ENCODE measurements around the gene KCNQ1. TPM values are rescaled to one million over a fixed set of nuclear protein-coding genes. Genes with fewer than 3 reads are reported as not detected.

Gene KCNQ1
- total RNA-seq, 1 experiment from 2014 or later = 10.7 TPM

- Histone ChIP-seq H4K20me1 (ENCODE audit: insufficient read depth) (no peaks in the 10 kb centered on the region), H3K27ac (ENCODE audit: low read depth, low read length) (no peak overlapping the region), H3K4me1 (ENCODE audit: control insufficient read depth in 1 of 2, insufficient read depth in 2 of 2, low read length in 2 of 2) (peaks cover 0 to 7% of the 10 kb centered on the region in 2 experiments; a peak in 2 of 4 replicates), H3K9ac (ENCODE audit: low read length) (no peak overlapping the region), H3K9me3 (ENCODE audit: control insufficient read depth in 1 of 2, insufficient read depth in 1 of 2, low read depth in 1 of 2, low read length in 2 of 2) (no peaks in the 10 kb centered on the region), H2AFZ (ENCODE audit: low read depth, low read length, poor library complexity, severe bottlenecking) (no peak overlapping the region), H3K4me3 (replicated peaks in 1 of 2; ENCODE audit: low read depth in 1 of 2, low read length in 2 of 2) (no peak overlapping the region), H3K27me3 (ENCODE audit: insufficient read depth, low read length) (no peaks in the 10 kb centered on the region), H3K79me2 (ENCODE audit: insufficient read depth, low read length) (peaks cover 90% of the 10 kb centered on the region), H3K4me2 (ENCODE audit: low read length) (no peak overlapping the region), H3K9me2 (ENCODE audit: insufficient read depth) (no peaks in the 10 kb centered on the region), H3K36me3 (ENCODE audit: control insufficient read depth in 1 of 2, insufficient read depth in 2 of 2, low read length in 2 of 2) (no peaks in the 10 kb centered on the region; a peak in 1 of 4 replicates)
- ChIA-PET POLR2A (no interaction called here), CTCF (no interaction called here), RAD21 (ENCODE audit: low non-redundant PET in 1 of 2, low total read pairs in 2 of 2, uncharacterized antibody in 2 of 2, unreplicated experiment in 2 of 2) (no interaction called here)
- intact Hi-C loops (cut with micrococcal nuclease) = loop anchor here (2.0 kb wide), 2 partner anchors 195 to 237 kb away; no protein-coding TSS in a partner anchor
- no TSS peak for BruUV-seq (replicated peaks)
- peak; percentile 72 for ATAC-seq
- TF ChIP-seq, protein P1, sequence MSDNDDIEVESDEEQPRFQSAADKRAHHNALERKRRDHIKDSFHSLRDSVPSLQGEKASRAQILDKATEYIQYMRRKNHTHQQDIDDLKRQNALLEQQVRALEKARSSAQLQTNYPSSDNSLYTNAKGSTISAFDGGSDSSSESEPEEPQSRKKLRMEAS (IDR thresholded peaks at IDR 0.05) = no peak
- TF ChIP-seq, protein P2, sequence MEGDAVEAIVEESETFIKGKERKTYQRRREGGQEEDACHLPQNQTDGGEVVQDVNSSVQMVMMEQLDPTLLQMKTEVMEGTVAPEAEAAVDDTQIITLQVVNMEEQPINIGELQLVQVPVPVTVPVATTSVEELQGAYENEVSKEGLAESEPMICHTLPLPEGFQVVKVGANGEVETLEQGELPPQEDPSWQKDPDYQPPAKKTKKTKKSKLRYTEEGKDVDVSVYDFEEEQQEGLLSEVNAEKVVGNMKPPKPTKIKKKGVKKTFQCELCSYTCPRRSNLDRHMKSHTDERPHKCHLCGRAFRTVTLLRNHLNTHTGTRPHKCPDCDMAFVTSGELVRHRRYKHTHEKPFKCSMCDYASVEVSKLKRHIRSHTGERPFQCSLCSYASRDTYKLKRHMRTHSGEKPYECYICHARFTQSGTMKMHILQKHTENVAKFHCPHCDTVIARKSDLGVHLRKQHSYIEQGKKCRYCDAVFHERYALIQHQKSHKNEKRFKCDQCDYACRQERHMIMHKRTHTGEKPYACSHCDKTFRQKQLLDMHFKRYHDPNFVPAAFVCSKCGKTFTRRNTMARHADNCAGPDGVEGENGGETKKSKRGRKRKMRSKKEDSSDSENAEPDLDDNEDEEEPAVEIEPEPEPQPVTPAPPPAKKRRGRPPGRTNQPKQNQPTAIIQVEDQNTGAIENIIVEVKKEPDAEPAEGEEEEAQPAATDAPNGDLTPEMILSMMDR (IDR thresholded peaks at IDR 0.05 in 2 of 3, conservative IDR thresholded peaks at IDR 0.05 in 1 of 3; ENCODE audit: borderline replicate concordance in 1 of 3, insufficient read depth in 1 of 3, low read depth in 2 of 3, low read length in 2 of 3) = peak in 2 of 3 experiments; percentile 26; a peak in 3 of 6 replicates
- TF ChIP-seq RAD21 (IDR thresholded peaks at IDR 0.05; ENCODE audit: low read depth) = peak; percentile 38; the same call in 1 of the 2 replicates
- DNase-seq (ENCODE audit: low read depth, low spot score) = no peak
Measured at GRCh38 chr11:2693271-2694261, 248.8 kb downstream of the KCNQ1 start.

DNA sequence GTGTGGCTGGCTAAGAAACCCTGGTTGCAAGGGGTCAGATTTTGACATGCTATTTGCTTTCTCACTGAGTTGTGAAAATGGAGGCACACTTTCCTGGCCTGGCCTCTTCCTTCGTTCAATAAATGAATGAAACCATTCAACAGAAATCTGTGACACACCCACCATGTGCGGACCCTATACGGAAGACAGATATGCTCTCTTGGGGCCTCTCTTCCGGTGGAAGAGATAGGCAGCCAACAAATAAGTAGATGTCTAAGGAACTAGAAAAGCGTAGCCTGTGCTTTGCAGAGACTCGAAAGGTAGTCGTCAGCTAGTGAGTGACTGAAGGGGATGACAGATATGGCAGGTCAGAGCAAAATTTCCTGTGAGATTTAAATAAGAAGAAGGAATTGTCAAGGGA lies 249.7 kb downstream of the KCNQ1 start:
- no peak overlapping the region for H2AFZ ChIP-seq (ENCODE audit: low read depth, low read length, poor library complexity, severe bottlenecking)
- H3K27ac ChIP-seq (ENCODE audit: low read depth, low read length) = no peak overlapping the region
- no peak overlapping the region for H3K4me2 ChIP-seq (ENCODE audit: low read length)
- no peak overlapping the region for H3K4me3 ChIP-seq (replicated peaks in 1 of 2; ENCODE audit: low read depth in 1 of 2, low read length in 2 of 2)
- ATAC-seq (no peak), DNase-seq (ENCODE audit: low read depth, low spot score) (no peak)
- no peaks in the 10 kb centered on the region; a peak in 1 of 4 replicates for H3K36me3 ChIP-seq (ENCODE audit: control insufficient read depth in 1 of 2, insufficient read depth in 2 of 2, low read length in 2 of 2)
- no peak for TF ChIP-seq SRF (IDR thresholded peaks at IDR 0.05; ENCODE audit: low read depth)
- TF ChIP-seq ZNF274 (IDR thresholded peaks at IDR 0.05; ENCODE audit: low read depth, low read length) = no peak
- TF ChIP-seq ATF3 (IDR thresholded peaks at IDR 0.05) = no peak
- TF ChIP-seq POLR2AphosphoS5 (IDR thresholded peaks at IDR 0.05; ENCODE audit: low read depth, low read length) = no peak
- TF ChIP-seq, protein P1 (IDR thresholded peaks at IDR 0.05) = no peak
- TF ChIP-seq REST (IDR thresholded peaks at IDR 0.05; ENCODE audit: low read depth) = no peak
- TF ChIP-seq JUND (IDR thresholded peaks at IDR 0.05) = no peak
- no peak for TF ChIP-seq YY1 (IDR thresholded peaks at IDR 0.05; ENCODE audit: extremely low read depth, insufficient replicate concordance, low read depth, low read length)
- no peaks in the 10 kb centered on the region for H3K9me2 ChIP-seq (ENCODE audit: insufficient read depth)
- H4K20me1 ChIP-seq (ENCODE audit: insufficient read depth) = no peaks in the 10 kb centered on the region
- H3K9ac ChIP-seq (ENCODE audit: low read length) = no peak overlapping the region
- peaks cover 0 to 10% of the 10 kb centered on the region in 2 experiments; a peak in 2 of 4 replicates for H3K4me1 ChIP-seq (ENCODE audit: control insufficient read depth in 1 of 2, insufficient read depth in 2 of 2, low read length in 2 of 2)
- intact Hi-C loops (cut with micrococcal nuclease) = no loop called here
- H3K27me3 ChIP-seq (ENCODE audit: insufficient read depth, low read length) = no peaks in the 10 kb centered on the region
- BruUV-seq (replicated peaks) = no TSS peak
- H3K79me2 ChIP-seq (ENCODE audit: insufficient read depth, low read length) = peaks cover 92% of the 10 kb centered on the region
- POLR2A ChIA-PET = no interaction called here
- CTCF ChIA-PET = no interaction called here
- RAD21 ChIA-PET (ENCODE audit: low non-redundant PET in 1 of 2, low total read pairs in 2 of 2, uncharacterized antibody in 2 of 2, unreplicated experiment in 2 of 2) = no interaction called here
- no peaks in the 10 kb centered on the region for H3K9me3 ChIP-seq (ENCODE audit: control insufficient read depth in 1 of 2, insufficient read depth in 1 of 2, low read depth in 1 of 2, low read length in 2 of 2)
